Measurements from ENCODE around the gene SLC22A12.
"Not testable (repeated sequence)": the region's sequence is repeated elsewhere in the genome, so short reads cannot be mapped to it uniquely, and the experiment has no call there.

SLC22A12 gene

DNA sequence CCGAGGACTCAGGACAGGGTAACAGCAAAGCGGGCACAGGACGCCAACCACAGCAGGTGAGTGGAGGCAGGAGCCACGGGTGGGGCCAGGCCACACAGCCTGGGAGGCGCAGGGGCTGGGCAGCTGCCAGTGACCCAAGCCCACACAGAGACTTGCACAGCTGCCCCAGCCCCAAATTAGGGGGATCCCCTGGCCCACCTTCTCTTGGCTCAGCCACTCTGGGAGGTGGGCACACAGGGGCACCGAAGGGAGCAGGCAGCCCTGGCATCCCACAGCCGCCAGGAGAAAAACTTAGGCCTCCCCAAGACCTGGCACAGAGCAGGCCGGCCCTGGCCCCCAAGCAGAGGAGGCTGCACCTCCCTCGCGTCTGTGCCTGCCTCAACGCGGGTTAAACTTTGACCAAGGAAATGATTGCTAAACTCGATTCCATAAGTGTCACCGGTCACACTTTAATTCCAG is at the start of gene SLC22A12:
Gene SLC22A12 (plus strand): TSS at position 458 of the 459 bp plus-strand sequence. CDS start 337 bp downstream, outside the sequence.
- no peak for DNase-seq (ENCODE audit: low read depth in 2 of 2)

- no peak for DNase-seq (ENCODE audit: low read depth in 2 of 2)
These were observed 48.6 kb upstream of the SLC22A12 start for GRCh38 chr11:64542172-64543125.

GRCh38 chr11:64543818-64544217 is 47.2 kb upstream of the SLC22A12 start:
- DNase-seq (ENCODE audit: low read depth in 2 of 2) = no peak

DNA sequence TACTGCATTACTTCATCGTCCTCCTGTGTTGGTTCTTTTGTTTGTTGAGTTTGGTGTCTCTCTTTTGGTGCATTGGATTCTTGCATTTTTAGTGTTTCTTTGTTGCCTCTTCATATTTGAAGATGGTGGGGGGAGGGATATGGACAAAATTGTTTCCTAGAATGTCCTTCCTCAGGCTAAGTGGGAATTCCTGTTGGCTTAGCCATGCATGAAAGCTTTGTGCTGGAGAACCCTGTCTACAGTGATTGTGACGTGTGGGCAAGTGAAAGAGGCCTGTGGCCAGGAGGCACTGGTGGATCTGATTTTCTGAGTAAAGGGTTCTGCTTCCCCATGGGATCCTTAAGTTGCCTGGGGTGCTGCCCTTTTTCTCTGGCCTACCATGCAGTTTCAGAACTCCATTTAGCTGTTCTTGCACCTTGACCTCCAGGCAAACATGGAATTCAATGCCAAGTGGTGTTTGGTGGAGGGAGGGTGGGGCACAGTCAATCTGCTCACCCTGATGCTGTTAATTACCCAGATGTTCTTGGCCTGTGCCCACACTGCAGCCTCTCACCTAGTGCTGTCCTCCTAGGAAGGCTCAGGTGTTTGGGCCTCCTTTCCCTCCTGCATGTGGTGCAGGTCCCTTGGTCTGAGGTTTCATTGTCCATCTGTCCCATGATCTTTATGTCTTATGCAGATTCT is 46.3 kb upstream of the SLC22A12 start:
- DNase-seq (ENCODE audit: low read depth in 2 of 2) = no peak

DNA sequence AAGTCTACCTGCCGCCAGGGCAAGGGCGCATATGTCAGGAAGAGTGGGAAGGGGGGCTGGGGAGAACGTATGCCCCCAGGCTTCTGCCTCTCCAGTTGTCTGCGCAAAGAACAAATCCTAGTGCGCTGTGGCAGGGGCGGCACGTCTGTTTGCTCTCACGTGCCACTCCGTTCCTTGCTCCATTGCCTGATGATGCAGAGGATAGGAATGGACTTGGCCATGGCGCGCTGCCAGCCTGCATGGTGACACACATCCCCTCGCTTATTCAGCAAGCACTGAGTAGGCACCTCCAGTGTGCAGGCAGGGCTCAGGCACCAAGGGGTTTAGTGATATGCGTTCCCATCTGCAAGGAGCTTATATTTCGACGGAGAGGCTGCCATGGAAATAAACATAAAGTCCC is 45.4 kb upstream of the SLC22A12 start:
- no peak for DNase-seq (ENCODE audit: low read depth in 2 of 2)

DNA sequence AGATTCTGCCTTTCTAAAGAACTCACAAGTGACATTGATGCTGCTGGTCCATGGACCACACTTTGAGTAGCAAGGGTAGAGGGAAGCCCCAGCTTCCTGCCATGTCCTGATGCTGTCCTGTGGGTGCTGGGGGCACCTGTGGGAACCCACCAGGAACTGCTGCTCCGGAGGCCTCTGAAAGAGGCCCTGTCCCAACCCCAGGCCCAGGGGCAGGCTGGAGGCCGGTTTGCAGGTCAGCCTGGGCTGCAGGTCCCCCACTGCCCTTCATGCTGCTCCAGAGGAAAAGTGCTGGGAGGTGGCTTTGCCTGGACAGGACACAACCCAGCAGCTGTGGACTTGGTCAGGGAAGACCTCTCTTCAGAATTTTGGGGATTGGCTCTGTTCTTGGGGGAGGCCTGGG is 44.8 kb upstream of the SLC22A12 start:
- DNase-seq (ENCODE audit: low read depth in 2 of 2) = no peak

DNA sequence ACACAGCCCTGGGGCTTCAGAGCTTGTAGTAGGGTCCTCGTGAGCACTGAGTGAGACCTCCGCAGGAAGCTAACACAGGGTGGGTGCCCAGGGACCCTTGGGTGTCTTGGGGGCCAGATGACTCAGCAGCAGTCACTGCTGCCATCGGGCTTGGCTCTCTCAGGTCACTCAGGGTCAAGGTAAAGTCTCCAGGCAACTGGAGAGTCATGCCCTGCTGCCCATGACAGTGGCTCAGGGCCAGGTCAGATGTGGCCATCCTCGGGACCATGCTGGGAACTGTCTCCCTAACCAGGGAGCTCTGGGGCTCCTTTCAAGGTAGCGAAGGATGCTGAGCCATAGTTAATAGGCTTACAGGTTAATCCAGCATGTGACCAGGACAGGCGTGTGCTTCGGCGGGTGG is 44.4 kb upstream of the SLC22A12 start:
- DNase-seq (ENCODE audit: low read depth in 2 of 2) = no peak

DNA sequence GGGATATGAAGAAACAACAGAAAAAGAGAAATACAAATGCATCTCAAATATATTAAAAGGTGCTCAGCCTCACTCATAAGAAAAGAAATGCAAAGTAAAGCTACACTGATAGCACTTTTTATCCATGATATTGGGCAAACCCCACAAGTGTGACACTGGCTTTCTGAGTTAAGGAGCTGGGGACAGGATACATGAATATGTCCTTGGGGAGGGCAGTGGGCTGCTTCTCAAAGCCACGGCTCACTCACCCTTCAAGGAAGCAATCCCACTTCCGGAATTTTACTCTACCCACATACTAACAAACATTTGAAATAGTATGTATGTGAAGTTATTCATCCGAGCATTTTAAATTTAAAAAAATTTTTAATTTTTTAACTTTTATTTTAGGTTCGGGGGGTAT is 41.1 kb upstream of the SLC22A12 start:
- DNase-seq (ENCODE audit: low read depth in 2 of 2) = no peak

- peak; percentile 10 to 19 for DNase-seq (ENCODE audit: low read depth in 2 of 2)
These were observed 37.3 kb upstream of the SLC22A12 start for GRCh38 chr11:64553554-64554201.

DNA sequence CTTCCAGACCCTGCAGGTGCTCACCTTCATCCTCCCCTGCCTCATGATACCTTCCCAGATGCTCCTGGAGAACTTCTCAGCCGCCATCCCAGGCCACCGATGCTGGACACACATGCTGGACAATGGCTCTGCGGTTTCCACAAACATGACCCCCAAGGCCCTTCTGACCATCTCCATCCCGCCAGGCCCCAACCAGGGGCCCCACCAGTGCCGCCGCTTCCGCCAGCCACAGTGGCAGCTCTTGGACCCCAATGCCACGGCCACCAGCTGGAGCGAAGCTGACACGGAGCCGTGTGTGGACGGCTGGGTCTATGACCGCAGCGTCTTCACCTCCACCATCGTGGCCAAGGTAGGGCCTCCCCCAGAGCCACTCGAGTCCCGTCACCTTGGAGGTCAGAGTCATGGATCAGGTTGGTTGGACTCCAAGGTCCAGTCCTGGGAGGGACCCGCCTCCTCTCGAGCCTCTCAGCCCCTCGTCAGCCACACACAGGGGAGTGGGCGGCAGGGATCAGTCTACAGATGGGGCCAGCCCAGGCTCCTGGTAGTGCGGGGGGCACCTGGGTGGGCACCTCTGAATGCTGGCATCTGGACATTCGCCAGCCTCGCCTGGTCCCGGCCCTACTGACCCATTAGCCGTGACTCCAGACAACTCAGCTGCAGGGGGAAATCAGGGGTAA is 34.8 kb upstream of the SLC22A12 start:
- no peak for DNase-seq (ENCODE audit: low read depth in 2 of 2)

DNA sequence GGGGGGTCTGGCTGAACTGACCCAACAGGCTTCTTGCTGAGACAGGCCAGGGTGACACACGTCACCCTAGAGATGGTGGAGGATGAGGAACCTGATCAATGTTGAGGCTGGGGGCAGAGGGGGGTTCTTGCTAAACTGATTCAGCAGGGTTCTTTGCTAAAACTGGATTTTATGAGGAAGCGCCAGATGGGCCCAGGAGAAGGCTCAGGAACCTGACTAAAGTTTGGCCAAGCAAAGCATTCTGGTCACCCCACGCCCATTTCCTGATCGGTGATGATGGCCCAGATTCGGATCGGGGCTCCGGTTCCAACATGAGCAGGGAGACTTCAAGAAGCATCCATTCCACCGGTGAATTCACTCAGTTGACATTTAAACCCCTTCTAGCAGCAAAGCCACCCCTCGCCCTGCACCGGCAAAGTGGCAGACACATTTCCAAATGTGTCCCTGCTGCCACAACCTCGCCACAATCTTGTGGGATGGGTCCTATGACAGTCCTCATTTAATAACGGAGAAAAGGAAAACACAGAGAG is 34.2 kb upstream of the SLC22A12 start:
- no peak for DNase-seq (ENCODE audit: low read depth in 2 of 2)

GRCh38 chr11:64558065-64558745 is 32.8 kb upstream of the SLC22A12 start:
- no peak for DNase-seq (ENCODE audit: low read depth in 2 of 2)

DNA sequence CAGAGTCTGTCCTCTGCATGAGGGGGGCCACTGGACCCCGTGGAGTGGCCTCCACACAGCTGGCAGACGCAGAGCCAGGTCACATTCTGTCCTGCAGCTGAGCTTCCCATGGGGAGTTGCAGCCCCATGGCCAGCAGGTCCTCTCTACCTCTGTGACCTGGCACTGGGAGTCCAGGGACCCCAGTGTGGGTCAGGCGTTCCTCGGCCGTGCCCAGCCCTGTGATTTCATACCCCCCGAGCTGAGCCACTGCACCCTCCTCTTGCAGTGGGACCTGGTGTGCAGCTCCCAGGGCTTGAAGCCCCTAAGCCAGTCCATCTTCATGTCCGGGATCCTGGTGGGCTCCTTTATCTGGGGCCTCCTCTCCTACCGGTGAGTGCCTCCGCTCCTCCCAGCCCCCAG is 32.2 kb upstream of the SLC22A12 start:
- no peak for DNase-seq (ENCODE audit: low read depth in 2 of 2)

GRCh38 chr11:64559351-64560138 is 31.5 kb upstream of the SLC22A12 start:
- no peak for DNase-seq (ENCODE audit: low read depth in 2 of 2)

GRCh38 chr11:64560139-64560771 is 30.8 kb upstream of the SLC22A12 start:
- DNase-seq (ENCODE audit: low read depth in 2 of 2) = no peak

DNA sequence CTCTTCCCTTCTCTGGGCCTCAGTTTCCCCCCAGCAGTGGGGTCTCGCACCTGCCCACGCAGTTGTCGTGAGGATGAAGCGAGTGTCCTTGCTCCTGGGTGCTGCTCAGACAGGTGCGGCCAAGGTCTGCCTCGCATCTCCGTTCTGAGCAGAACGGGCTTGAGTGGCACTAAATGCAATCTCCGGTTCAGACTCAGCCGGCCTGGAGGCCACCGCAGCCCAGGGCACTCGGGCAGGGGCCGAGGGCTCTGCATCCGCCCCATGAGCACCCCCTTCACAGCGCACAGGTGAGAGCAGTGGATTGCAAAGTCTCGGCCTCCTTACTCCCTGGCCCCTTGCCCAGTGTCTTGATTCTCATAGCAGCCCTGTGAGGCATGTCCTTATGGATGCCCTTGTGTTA is 30.1 kb upstream of the SLC22A12 start:
- DNase-seq (ENCODE audit: low read depth in 2 of 2) = no peak

DNA sequence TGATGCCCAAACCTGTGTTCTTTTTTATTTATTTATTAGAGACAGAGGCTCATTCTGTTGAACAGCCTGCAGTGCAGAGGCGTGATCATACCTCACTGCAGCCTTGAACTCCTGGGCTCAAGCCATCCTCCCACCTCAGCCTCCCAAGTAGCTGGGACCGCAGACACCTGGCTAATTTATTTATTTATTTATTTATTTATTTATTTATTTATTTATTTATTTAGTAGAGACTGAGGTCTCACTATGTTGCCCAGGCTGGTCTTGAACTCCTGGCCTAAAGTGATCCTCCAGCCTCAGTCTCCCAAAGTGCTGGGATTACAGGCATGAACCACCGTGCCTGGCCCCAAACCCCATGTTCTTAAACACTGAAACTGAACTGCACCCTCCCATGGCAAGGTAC is 29.6 kb upstream of the SLC22A12 start:
- DNase-seq (ENCODE audit: low read depth in 2 of 2) = not testable (repeated sequence)

DNA sequence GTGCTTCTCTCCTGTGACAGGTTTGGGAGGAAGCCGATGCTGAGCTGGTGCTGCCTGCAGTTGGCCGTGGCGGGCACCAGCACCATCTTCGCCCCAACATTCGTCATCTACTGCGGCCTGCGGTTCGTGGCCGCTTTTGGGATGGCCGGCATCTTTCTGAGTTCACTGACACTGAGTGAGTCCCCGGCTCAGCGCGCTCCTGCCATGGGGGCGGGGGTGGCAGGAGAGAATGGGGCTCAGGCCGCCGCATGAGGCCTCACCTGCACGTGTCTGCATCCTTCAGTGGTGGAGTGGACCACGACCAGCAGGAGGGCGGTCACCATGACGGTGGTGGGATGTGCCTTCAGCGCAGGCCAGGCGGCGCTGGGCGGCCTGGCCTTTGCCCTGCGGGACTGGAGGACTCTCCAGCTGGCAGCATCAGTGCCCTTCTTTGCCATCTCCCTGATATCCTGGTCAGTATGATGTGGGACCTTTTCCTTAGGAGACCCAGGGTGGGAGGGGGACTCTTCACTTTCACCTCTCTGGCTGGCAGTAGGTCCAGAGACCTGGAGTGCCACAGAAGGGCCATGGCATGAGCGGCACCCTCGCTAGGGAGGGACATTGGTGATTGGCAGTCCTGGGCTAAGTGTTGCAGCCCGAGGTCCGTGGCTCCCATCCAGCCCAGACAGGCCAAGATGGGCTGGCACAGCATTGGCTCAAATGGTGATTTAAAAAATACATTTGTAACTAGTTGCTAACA is 28.9 kb upstream of the SLC22A12 start:
- no peak for DNase-seq (ENCODE audit: low read depth in 2 of 2)
